Ascending aorta (tissue), 2 donors: ENCODE results near the gene ARHGAP26. TPM values are rescaled to one million over a fixed set of nuclear protein-coding genes. Genes with fewer than 3 reads are reported as not detected.

ENCODE experiments used
- DNase-seq, 2 donors: peaks; one replicate each; pipeline ENCODE4 v3.0.0-alpha.2; 2019; ENCODE audit warnings: low spot score in 2 of 2
- H3K27ac ChIP-seq, 2 donors: fragments of 200-600 bp; sonication (generic); one replicate each; pipeline ENCODE4 v1.5.1; 2016 to 2017; ENCODE audit warnings: mild to moderate bottlenecking in 1 of 2
- H3K27me3 ChIP-seq: fragments of 200-600 bp; sonication (generic); one replicate; pipeline ENCODE4 v1.5.1; 2017
- H3K36me3 ChIP-seq, 2 donors: fragments of 200-600 bp; sonication (generic); one replicate each; pipeline ENCODE4 v1.5.1; 2016
- H3K4me1 ChIP-seq, 2 donors: fragments of 200-600 bp; sonication (generic); one replicate each; pipeline ENCODE4 v1.5.1; 2016 to 2017; ENCODE audit warnings: mild to moderate bottlenecking in 1 of 2
- H3K4me3 ChIP-seq, 2 donors: fragments of 200-600 bp; sonication (generic); one replicate each; pipeline ENCODE4 v1.5.1; 2016 to 2017; ENCODE audit warnings: mild to moderate bottlenecking in 1 of 2
- H3K9me3 ChIP-seq, 2 donors: fragments of 200-600 bp; sonication (generic); one replicate each; pipeline ENCODE4 v1.5.1; 2016
- intact Hi-C: fragments of 100-400 bp; cut with DNase I; formaldehyde crosslinking; loops from one replicate; pipeline ENCODE4 v1.15.1; 2023
- total RNA-seq: library from RNA; depleted of rRNA; stranded (reverse); fragments of >200 nt; gene quantifications from one replicate; pipeline ENCODE4 v1.1.0, GENCODE V29; 2016
- TF ChIP-seq, protein P1 (sequence below), 3 experiments: fragments of 200-600 bp in 2 of 3; fragments of 450-650 bp in 1 of 3; sonication (generic) in 2 of 3; IDR thresholded peaks; one replicate each; pipeline ENCODE4 v1.5.1; 2016 to 2019; ENCODE audit warnings: antibody characterized with exemption in 3 of 3, mild to moderate bottlenecking in 1 of 3, moderate library complexity in 1 of 3

Gene ARHGAP26
- total RNA-seq, 1 donor from 2014 or later = 34.9 TPM

DNA sequence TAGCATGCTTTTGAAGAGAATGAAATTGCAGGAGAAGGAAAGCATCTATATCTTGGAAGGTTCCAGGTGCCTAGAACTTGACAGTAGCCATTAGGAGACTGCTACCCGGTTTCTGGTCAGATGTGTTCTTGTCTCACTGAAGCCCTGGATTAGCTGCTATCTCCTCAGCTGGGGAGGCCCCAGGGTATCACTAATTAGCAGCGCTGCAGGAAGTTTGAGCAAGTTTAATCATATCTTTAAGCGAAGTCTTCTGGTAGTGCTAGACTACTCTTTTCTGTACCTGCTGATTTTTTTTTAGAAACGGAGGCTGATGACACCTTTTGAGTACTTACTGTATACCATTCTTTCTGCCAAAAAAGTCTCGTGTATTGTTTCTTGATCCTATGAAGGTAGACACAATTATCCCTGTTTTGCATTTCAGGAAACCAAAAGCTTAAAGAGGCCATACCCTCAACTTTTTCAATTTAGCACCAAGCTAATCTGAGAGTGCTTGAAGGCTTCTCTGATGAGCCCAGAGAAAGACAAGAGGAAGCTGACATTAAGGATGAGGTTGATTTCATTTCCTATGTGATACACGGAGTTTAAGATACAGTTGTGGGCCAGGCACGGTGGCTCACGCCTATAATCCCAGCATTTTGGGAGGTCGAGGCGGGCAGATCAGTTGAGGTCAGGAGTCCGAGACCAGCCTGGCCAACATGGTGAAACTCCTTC, 201.3 kb downstream of the ARHGAP26 start:
- H3K27me3 ChIP-seq = no peaks in the 10 kb centered on the region
- TF ChIP-seq, protein P1, sequence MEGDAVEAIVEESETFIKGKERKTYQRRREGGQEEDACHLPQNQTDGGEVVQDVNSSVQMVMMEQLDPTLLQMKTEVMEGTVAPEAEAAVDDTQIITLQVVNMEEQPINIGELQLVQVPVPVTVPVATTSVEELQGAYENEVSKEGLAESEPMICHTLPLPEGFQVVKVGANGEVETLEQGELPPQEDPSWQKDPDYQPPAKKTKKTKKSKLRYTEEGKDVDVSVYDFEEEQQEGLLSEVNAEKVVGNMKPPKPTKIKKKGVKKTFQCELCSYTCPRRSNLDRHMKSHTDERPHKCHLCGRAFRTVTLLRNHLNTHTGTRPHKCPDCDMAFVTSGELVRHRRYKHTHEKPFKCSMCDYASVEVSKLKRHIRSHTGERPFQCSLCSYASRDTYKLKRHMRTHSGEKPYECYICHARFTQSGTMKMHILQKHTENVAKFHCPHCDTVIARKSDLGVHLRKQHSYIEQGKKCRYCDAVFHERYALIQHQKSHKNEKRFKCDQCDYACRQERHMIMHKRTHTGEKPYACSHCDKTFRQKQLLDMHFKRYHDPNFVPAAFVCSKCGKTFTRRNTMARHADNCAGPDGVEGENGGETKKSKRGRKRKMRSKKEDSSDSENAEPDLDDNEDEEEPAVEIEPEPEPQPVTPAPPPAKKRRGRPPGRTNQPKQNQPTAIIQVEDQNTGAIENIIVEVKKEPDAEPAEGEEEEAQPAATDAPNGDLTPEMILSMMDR (IDR thresholded peaks at IDR 0.05) = no peak
- no peaks in the 10 kb centered on the region for H3K4me1 ChIP-seq
- no peaks in the 10 kb centered on the region for H3K36me3 ChIP-seq
- no peak for DNase-seq
- no peak overlapping the region for H3K27ac ChIP-seq
- H3K4me3 ChIP-seq = no peak overlapping the region
- no peaks in the 10 kb centered on the region for H3K9me3 ChIP-seq
- intact Hi-C loops = no loop called here

- intact Hi-C loops = no loop called here
- no peak overlapping the region for H3K27ac ChIP-seq
Measured at GRCh38 chr5:142972064-142972570, 201.9 kb downstream of the ARHGAP26 start.

DNA sequence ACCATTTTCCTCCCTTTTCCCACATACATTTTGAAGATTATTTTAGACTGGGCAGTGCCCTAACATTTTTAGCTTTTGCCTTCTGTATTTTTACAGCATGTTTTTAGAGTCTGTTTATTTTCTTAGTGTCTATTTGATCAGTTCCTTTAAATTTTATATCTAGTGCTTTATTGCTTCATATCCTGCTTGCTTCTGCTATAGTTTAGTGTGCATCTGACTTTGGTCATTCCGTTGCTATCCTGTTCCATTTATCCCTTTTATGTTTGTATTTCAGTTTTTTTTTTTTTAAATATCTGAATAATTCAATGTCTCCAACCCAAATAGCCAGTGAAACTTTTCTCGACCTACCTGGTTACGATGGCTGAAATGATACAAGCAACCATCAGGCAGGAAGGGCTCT, 203.8 kb downstream of the ARHGAP26 start:
- no peak overlapping the region for H3K27ac ChIP-seq
- H3K4me1 ChIP-seq = no peaks in the 10 kb centered on the region
- intact Hi-C loops = no loop called here
- H3K4me3 ChIP-seq = no peak overlapping the region
- no peaks in the 10 kb centered on the region for H3K36me3 ChIP-seq
- H3K27me3 ChIP-seq = no peaks in the 10 kb centered on the region
- DNase-seq = no peak
- no peaks in the 10 kb centered on the region for H3K9me3 ChIP-seq
- TF ChIP-seq, protein P1 (IDR thresholded peaks at IDR 0.05) = no peak

More at GRCh38 chr5:142972064-142972570, 201.9 kb downstream of the ARHGAP26 start:
- no peak overlapping the region for H3K4me3 ChIP-seq
- H3K9me3 ChIP-seq = no peaks in the 10 kb centered on the region
- H3K27me3 ChIP-seq = no peaks in the 10 kb centered on the region
- no peak for DNase-seq
- H3K36me3 ChIP-seq = no peaks in the 10 kb centered on the region
- no peaks in the 10 kb centered on the region for H3K4me1 ChIP-seq
- TF ChIP-seq, protein P1 (IDR thresholded peaks at IDR 0.05) = no peak

DNA sequence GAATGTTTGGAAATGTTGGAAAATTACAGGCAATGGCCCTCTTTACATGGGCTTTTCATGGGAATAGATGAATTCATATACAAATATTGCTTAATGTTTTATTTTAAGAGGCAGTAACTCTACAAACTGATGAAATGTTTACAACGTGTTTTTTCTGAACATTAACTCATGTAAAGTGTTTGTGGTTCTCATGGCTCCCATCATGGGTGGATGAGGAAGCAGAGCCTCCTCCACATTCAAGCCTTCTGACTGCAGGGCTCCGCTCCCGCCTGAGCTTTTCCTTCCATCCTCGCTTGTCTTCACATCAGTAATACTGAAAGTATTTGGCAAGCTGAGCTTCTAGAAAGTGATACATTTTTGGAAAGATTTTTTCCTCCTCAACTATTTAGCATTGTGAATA, 204.2 kb downstream of the ARHGAP26 start:
- H3K9me3 ChIP-seq = no peaks in the 10 kb centered on the region
- no peaks in the 10 kb centered on the region for H3K27me3 ChIP-seq
- no peak for DNase-seq
- H3K36me3 ChIP-seq = no peaks in the 10 kb centered on the region
- no peak overlapping the region for H3K27ac ChIP-seq
- H3K4me3 ChIP-seq = no peak overlapping the region
- intact Hi-C loops = no loop called here
- H3K4me1 ChIP-seq = no peaks in the 10 kb centered on the region
- TF ChIP-seq, protein P1 (IDR thresholded peaks at IDR 0.05) = no peak

DNA sequence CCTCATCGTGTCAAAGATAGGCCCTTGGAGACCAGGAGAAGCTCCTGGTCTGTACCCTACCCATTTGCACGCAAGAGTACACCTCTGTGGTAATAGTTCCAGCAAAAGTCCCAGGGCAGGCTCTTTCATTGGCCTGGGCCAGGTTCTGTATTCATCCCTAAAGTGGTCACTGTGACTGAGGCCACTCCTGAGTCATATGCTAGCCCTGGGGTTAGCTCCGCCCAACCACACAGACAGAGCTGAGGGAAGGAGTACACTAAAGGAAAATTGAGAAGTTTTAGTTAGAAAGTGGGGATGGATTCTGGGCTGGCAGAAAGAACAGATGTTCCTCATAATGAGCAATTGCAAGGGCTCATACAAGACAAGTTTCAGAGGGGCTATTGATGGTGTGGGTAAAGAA, 206.7 kb downstream of the ARHGAP26 start:
- H3K4me3 ChIP-seq = no peak overlapping the region
- intact Hi-C loops = no loop called here
- peaks cover 2 to 6% of the 10 kb centered on the region in 2 donors for H3K4me1 ChIP-seq
- no peaks in the 10 kb centered on the region for H3K9me3 ChIP-seq
- TF ChIP-seq, protein P1 (IDR thresholded peaks at IDR 0.05) = no peak
- no peak for DNase-seq
- H3K27ac ChIP-seq = no peak overlapping the region
- no peaks in the 10 kb centered on the region for H3K36me3 ChIP-seq
- H3K27me3 ChIP-seq = no peaks in the 10 kb centered on the region
